ENCODE measurements around the gene NR1H4.

DNA sequence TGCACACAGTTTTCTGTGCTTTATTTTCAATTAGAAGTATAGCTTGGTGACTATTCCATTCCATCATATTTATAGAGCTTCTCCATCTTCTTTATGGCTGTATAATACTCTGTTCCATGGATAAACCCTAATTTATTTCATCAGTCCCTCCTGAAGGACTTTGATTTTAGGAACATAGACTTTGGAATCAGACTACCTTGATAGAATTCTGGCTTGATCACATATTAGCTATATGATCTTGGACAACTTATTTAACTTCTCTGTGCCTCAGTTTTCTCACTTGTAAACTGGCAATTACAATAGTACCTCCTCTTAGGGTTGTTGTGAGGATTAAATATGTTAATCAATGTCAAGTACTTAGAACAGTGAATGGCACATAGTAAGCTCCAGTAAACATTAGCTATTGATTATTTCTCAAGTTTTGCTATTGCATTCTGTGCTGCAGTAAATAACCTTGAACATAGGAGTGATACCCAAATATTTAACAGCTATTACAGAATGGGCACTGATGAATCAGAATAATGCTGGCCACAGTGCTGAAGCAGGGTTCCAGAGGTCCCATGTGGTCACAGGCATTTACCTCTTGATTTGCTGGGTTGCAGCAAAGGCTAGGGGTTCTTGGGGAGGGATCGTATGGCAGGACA, 12.2 kb upstream of the NR1H4 start:
- TF ChIP-seq NR2C2 (CRISPR knock-in tag; IDR thresholded peaks at IDR 0.05) (no peak), NR2C2 (tag; IDR thresholded peaks at IDR 0.05) (no peak), ARID2 (IDR thresholded peaks at IDR 0.05) (no peak), TAF1 (IDR thresholded peaks at IDR 0.05; ENCODE audit: control insufficient read depth, extremely low read depth, insufficient read depth, low read length, severe bottlenecking) (no peak), CEBPB (tag; IDR thresholded peaks at IDR 0.05) (no peak), HDAC6 (IDR thresholded peaks at IDR 0.05; ENCODE audit: low read depth, low read length) (no peak)
- TF ChIP-seq, protein P1, sequence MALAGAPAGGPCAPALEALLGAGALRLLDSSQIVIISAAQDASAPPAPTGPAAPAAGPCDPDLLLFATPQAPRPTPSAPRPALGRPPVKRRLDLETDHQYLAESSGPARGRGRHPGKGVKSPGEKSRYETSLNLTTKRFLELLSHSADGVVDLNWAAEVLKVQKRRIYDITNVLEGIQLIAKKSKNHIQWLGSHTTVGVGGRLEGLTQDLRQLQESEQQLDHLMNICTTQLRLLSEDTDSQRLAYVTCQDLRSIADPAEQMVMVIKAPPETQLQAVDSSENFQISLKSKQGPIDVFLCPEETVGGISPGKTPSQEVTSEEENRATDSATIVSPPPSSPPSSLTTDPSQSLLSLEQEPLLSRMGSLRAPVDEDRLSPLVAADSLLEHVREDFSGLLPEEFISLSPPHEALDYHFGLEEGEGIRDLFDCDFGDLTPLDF (CRISPR knock-in tag; IDR thresholded peaks at IDR 0.05), result no peak
- TF ChIP-seq, protein P2, sequence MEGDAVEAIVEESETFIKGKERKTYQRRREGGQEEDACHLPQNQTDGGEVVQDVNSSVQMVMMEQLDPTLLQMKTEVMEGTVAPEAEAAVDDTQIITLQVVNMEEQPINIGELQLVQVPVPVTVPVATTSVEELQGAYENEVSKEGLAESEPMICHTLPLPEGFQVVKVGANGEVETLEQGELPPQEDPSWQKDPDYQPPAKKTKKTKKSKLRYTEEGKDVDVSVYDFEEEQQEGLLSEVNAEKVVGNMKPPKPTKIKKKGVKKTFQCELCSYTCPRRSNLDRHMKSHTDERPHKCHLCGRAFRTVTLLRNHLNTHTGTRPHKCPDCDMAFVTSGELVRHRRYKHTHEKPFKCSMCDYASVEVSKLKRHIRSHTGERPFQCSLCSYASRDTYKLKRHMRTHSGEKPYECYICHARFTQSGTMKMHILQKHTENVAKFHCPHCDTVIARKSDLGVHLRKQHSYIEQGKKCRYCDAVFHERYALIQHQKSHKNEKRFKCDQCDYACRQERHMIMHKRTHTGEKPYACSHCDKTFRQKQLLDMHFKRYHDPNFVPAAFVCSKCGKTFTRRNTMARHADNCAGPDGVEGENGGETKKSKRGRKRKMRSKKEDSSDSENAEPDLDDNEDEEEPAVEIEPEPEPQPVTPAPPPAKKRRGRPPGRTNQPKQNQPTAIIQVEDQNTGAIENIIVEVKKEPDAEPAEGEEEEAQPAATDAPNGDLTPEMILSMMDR (IDR thresholded peaks at IDR 0.05 in 2 of 3, conservative IDR thresholded peaks at IDR 0.05 in 1 of 3; ENCODE audit: insufficient read depth in 2 of 3, low read depth in 1 of 3, low read length in 3 of 3), result no peak
- TF ChIP-seq, protein P3, sequence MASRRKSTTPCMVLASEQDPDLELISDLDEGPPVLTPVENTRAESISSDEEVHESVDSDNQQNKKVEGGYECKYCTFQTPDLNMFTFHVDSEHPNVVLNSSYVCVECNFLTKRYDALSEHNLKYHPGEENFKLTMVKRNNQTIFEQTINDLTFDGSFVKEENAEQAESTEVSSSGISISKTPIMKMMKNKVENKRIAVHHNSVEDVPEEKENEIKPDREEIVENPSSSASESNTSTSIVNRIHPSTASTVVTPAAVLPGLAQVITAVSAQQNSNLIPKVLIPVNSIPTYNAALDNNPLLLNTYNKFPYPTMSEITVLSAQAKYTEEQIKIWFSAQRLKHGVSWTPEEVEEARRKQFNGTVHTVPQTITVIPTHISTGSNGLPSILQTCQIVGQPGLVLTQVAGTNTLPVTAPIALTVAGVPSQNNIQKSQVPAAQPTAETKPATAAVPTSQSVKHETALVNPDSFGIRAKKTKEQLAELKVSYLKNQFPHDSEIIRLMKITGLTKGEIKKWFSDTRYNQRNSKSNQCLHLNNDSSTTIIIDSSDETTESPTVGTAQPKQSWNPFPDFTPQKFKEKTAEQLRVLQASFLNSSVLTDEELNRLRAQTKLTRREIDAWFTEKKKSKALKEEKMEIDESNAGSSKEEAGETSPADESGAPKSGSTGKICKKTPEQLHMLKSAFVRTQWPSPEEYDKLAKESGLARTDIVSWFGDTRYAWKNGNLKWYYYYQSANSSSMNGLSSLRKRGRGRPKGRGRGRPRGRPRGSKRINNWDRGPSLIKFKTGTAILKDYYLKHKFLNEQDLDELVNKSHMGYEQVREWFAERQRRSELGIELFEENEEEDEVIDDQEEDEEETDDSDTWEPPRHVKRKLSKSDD (conservative IDR thresholded peaks at IDR 0.05; ENCODE audit: low read length), result no peak

All from K562 (cell line).